SU-DHL-6 (cell line): ENCODE data around the gene ERCC8.

Source experiments
- CTCF ChIP-seq: fragments of 200-600 bp; sonication (generic); IDR thresholded peaks from one replicate; pipeline ENCODE4 v1.5.1; 2017; ENCODE audit warnings: antibody characterized with exemption, mild to moderate bottlenecking, low read length, moderate library complexity; ENCODE audit not compliant: insufficient read depth, poor library complexity, severe bottlenecking
- EZH2phosphoT487 ChIP-seq: fragments of 200-600 bp; sonication (generic), shearing (Covaris generic); conservative IDR thresholded peaks from 2 replicates; pipeline ENCODE4 v1.6.1; 2018; ENCODE audit warnings: mild to moderate bottlenecking, antibody characterized with exemption, low read length, moderate library complexity, mixed read lengths

- TF ChIP-seq CTCF, result no peak
- TF ChIP-seq EZH2phosphoT487, result no peak
Measured at GRCh38 chr5:60833520-60833919, 111.3 kb downstream of the ERCC8 start.
